ENCODE data around the gene PPT1. TPM values are rescaled to one million over a fixed set of nuclear protein-coding genes. Genes with fewer than 3 reads are reported as not detected.

Gene PPT1
- total RNA-seq, 1 experiment from 2014 or later = 57.8 TPM

DNA sequence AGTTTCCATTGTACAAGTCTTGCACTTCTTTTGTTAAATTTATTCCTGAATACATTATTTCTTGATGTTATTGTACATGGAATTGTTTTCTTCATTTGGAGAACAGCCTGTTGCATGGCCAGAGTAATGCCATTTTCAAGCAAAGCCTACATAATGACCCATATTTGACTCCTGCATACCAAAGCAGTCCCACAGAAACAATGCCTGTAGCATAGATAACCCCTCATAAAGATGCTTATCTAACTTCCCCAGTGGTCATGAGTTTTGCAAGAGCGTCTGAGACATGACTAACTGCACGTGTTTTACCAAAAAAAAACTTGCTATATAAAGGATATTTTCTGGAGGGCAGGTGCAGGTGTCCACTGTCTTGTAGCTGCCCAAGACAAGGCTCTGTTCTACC lies 33.8 kb upstream of the PPT1 start:
- H3K4me1 Mint-ChIP-seq (ENCODE audit: low read depth, unreplicated experiment) = peaks cover 17% of the 10 kb centered on the region
- no peak for DNase-seq
- TF ChIP-seq, protein P1, sequence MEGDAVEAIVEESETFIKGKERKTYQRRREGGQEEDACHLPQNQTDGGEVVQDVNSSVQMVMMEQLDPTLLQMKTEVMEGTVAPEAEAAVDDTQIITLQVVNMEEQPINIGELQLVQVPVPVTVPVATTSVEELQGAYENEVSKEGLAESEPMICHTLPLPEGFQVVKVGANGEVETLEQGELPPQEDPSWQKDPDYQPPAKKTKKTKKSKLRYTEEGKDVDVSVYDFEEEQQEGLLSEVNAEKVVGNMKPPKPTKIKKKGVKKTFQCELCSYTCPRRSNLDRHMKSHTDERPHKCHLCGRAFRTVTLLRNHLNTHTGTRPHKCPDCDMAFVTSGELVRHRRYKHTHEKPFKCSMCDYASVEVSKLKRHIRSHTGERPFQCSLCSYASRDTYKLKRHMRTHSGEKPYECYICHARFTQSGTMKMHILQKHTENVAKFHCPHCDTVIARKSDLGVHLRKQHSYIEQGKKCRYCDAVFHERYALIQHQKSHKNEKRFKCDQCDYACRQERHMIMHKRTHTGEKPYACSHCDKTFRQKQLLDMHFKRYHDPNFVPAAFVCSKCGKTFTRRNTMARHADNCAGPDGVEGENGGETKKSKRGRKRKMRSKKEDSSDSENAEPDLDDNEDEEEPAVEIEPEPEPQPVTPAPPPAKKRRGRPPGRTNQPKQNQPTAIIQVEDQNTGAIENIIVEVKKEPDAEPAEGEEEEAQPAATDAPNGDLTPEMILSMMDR (IDR thresholded peaks at IDR 0.05; ENCODE audit: unreplicated experiment) = no peak
- intact Hi-C loops (cut with micrococcal nuclease; ENCODE audit: unreplicated experiment) = no loop called here
- no peak overlapping the region for H3K4me3 Mint-ChIP-seq (ENCODE audit: low read depth, unreplicated experiment)
- no peak overlapping the region for H3K27ac Mint-ChIP-seq (ENCODE audit: unreplicated experiment)
- CTCF ChIA-PET = no interaction called here
- no TSS peak for BruUV-seq (replicated peaks)
- peaks cover 5% of the 10 kb centered on the region for H3K36me3 Mint-ChIP-seq (ENCODE audit: insufficient read depth, unreplicated experiment)
- no peaks in the 10 kb centered on the region for H3K27me3 Mint-ChIP-seq (ENCODE audit: unreplicated experiment)
- no peaks in the 10 kb centered on the region for H3K9me3 Mint-ChIP-seq (ENCODE audit: low read depth, unreplicated experiment)

DNA sequence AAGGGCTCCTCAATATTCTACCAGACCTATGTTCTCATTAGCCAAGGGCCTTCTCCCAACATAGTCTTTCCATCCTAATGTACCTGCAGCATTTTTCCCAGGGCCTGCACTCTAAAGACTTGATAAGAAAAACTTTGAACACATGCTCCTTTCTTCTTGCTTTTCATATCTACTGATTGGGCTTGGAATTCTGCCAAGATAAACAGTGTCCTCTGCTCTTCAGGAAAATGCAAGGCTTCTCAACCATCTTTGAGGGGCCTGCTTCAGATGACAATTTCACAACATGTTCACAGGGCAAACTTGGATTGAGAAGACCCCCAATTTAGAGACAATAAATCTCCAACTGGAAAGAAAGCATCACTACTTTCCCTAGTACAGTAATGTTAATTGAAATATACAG lies 25.8 kb upstream of the PPT1 start:
- TF ChIP-seq, protein P1 (IDR thresholded peaks at IDR 0.05; ENCODE audit: unreplicated experiment) = no peak
- H3K27ac Mint-ChIP-seq (ENCODE audit: unreplicated experiment) = no peak overlapping the region
- peaks cover 3% of the 10 kb centered on the region for H3K9me3 Mint-ChIP-seq (ENCODE audit: low read depth, unreplicated experiment)
- CTCF ChIA-PET = no interaction called here
- no peak overlapping the region for H3K4me3 Mint-ChIP-seq (ENCODE audit: low read depth, unreplicated experiment)
- no peaks in the 10 kb centered on the region for H3K27me3 Mint-ChIP-seq (ENCODE audit: unreplicated experiment)
- DNase-seq = no peak
- no TSS peak for BruUV-seq (replicated peaks)
- no peaks in the 10 kb centered on the region for H3K36me3 Mint-ChIP-seq (ENCODE audit: insufficient read depth, unreplicated experiment)
- H3K4me1 Mint-ChIP-seq (ENCODE audit: low read depth, unreplicated experiment) = peaks cover 11% of the 10 kb centered on the region
- intact Hi-C loops (cut with micrococcal nuclease; ENCODE audit: unreplicated experiment) = no loop called here

DNA sequence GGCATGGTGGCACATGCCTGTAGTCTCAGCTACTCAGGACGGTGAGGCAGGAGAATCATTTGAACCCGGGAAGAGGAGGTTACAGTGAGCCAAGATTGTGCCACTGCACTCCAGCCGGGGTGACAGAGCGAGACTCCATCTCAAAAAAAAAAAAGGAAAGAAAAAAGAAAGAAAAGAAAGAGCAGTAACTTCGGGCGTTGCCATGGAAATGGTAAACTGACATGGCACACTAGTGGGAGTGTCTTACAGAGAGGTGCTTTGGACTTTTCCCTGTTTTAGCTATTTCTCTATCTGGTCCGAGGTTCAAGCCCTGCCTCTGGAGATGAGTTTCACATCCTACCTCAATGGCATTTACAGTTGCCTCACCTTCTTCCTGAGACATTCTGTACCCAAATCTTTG lies 23.1 kb upstream of the PPT1 start:
- Mint-ChIP-seq H3K4me3 (ENCODE audit: low read depth, unreplicated experiment) (no peak overlapping the region), H3K9me3 (ENCODE audit: low read depth, unreplicated experiment) (peaks cover 3% of the 10 kb centered on the region), H3K36me3 (ENCODE audit: insufficient read depth, unreplicated experiment) (no peaks in the 10 kb centered on the region), H3K27me3 (ENCODE audit: unreplicated experiment) (no peaks in the 10 kb centered on the region), H3K4me1 (ENCODE audit: low read depth, unreplicated experiment) (peaks cover 11% of the 10 kb centered on the region), H3K27ac (ENCODE audit: unreplicated experiment) (no peak overlapping the region)
- intact Hi-C loops (cut with micrococcal nuclease; ENCODE audit: unreplicated experiment) = no loop called here
- BruUV-seq (replicated peaks) = no TSS peak
- TF ChIP-seq, protein P1 (IDR thresholded peaks at IDR 0.05; ENCODE audit: unreplicated experiment) = no peak
- DNase-seq = no peak
- CTCF ChIA-PET = interaction anchor here (1.5 kb wide), 1 partner anchor 12 kb away, joined by 5 read pairs; no protein-coding TSS in a partner anchor

DNA sequence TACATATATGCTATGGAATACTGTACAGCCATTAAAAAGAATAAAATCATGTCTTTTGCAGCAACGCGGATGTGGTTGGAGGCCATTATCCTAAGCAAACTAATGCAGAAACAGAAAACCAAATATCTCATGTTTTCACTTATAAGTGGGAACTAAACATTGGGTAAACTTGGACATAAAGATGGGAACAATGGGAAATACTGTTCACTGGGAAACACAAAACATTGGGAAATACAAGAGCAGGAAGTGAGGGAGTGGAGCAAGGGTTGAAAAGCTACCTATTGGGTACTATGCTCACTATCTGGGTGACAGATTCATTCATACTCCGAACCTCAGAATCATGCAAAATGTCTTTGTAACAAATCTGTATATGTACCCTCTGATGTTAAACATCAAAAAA lies 17.3 kb upstream of the PPT1 start:
- no peak overlapping the region for H3K4me3 Mint-ChIP-seq (ENCODE audit: low read depth, unreplicated experiment)
- no peak overlapping the region for H3K27ac Mint-ChIP-seq (ENCODE audit: unreplicated experiment)
- DNase-seq = no peak
- TF ChIP-seq, protein P1 (IDR thresholded peaks at IDR 0.05; ENCODE audit: unreplicated experiment) = no peak
- H3K27me3 Mint-ChIP-seq (ENCODE audit: unreplicated experiment) = no peaks in the 10 kb centered on the region
- intact Hi-C loops (cut with micrococcal nuclease; ENCODE audit: unreplicated experiment) = no loop called here
- H3K4me1 Mint-ChIP-seq (ENCODE audit: low read depth, unreplicated experiment) = no peaks in the 10 kb centered on the region
- CTCF ChIA-PET = no interaction called here
- BruUV-seq (replicated peaks) = no TSS peak
- no peaks in the 10 kb centered on the region for H3K36me3 Mint-ChIP-seq (ENCODE audit: insufficient read depth, unreplicated experiment)
- H3K9me3 Mint-ChIP-seq (ENCODE audit: low read depth, unreplicated experiment) = peaks cover 10% of the 10 kb centered on the region
